ENCODE data around the gene SMIM35. TPM values are rescaled to one million over a fixed set of nuclear protein-coding genes. Genes with fewer than 3 reads are reported as not detected.

Gene SMIM35
- total and polyA plus RNA-seq, 2 donors (not counting 3 experiments of a cell fraction or from before 2014, with no cell fraction given): not detected

DNA sequence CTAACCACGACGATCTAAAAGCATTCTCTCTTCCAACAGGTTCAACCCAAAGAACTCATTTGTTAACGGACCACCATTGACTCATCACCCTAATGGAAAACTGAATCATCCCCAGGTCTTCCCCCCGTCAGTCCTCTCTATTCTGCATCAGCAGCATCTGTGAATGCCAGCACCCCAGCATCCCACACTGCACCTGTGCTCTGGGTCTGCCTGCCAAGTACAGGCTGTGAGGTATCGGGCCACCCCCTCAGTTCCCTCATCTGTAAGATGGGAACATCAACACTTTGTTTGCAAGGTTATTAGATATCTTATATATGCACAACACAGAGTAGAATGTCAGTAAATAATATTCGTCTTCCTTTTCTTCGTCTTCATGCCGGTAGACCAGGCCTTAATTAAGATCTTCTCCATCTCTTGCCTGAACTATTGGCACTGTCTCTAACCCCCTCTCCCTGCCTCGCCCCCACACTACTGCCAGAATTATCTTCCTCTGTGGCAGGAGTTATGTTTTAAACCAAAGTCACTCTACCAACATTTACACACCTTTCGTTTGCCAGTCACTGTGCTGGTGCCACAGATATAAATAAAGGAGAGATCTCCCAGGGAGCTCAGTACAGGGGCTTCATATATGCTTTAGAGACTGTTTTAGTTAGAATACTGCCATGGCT, 17.7 kb downstream of the SMIM35 start:
- Histone ChIP-seq H3K27ac (ENCODE audit: insufficient read depth, low read depth, low read length) (no peak overlapping the region), H3K9ac (replicated peaks; ENCODE audit: extremely low read depth, insufficient read depth, low read length) (no peak overlapping the region), H3K79me2 (ENCODE audit: control insufficient read depth, insufficient read depth, low read length) (no peaks in the 10 kb centered on the region), H3K4me2 (ENCODE audit: insufficient read depth, low read length) (no peak overlapping the region), H4K20me1 (replicated peaks; ENCODE audit: control insufficient read depth, extremely low read depth, insufficient read depth, low read length) (no peaks in the 10 kb centered on the region), H3K27me3 (ENCODE audit: control insufficient read depth in 2 of 2, insufficient read depth in 2 of 2, low read length in 2 of 2) (no peaks in the 10 kb centered on the region), H3K36me3 (ENCODE audit: control insufficient read depth in 2 of 2, extremely low read depth in 1 of 2, insufficient read depth in 2 of 2, low read length in 2 of 2) (no peaks in the 10 kb centered on the region), H3K4me3 (replicated peaks in 1 of 3; ENCODE audit: insufficient read depth in 1 of 3, low read depth in 1 of 3, low read length in 3 of 3) (no peak overlapping the region), H2AFZ (ENCODE audit: low read depth, low read length) (no peak overlapping the region), H3K4me1 (ENCODE audit: control insufficient read depth, extremely low read depth, insufficient read depth, low read length) (no peaks in the 10 kb centered on the region), H3K9me3 (replicated peaks; ENCODE audit: control insufficient read depth, insufficient read depth, low read length) (no peaks in the 10 kb centered on the region), H3K9me1 (replicated peaks; ENCODE audit: control insufficient read depth, extremely low read depth, insufficient read depth, low read length) (no peaks in the 10 kb centered on the region)
- intact Hi-C loops (cut with micrococcal nuclease): loop anchor here (10.0 kb wide), 1 partner anchor 64 kb away; no protein-coding TSS in a partner anchor
- TF ChIP-seq GATA2 (IDR thresholded peaks at IDR 0.05; ENCODE audit: insufficient read depth, insufficient read length, low read depth, low read length): no peak
- dilution Hi-C loops (cut with MboI; ENCODE audit: extremely low pct_ligation_motif_present, low sequenced_read_pairs): no loop called here
- POLR2A ChIA-PET: no interaction called here
- no TSS peak for BruUV-seq (replicated peaks)
- DNase-seq (ENCODE audit: low read depth, low spot score): no peak
- CTCF ChIA-PET: no interaction called here
- no peak for FAIRE-seq

DNA sequence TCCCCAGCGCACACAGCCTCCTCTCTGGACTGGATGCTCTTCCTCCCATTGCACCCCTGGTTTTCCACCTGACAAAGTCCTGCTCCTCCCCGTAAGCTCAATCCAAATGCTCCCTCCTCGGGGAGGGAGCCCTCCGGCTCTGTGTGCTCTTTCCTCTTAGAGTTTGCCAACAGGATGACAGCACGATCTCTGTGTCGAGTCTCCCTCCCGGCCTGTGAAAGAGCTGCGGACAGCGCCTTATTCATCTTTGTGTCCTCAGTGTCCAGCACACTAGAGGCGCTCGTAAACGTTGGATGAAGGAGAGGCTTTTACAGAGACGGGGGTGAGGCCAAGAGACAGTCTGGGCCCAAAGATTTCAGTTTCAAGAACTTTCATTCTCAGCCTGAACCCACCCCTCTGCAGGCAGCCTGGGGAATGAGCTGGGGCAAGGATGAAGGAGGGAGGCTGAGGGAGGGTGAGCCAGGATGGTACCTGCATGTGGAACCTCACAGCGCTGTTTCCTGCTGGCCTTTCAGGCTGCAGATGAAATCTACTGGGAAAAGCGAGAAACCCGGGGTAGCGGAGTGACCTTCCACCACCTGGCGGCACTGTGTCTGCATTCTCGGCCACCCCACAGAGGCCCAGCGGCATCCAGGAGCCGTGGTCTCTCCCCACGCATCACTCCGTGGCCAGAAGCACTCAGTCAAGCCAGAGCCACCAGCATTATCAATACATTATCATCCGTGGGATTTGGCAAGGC, 18.4 kb downstream of the SMIM35 start:
- no peak for DNase-seq (ENCODE audit: low read depth, low spot score)
- intact Hi-C loops (cut with micrococcal nuclease) (loop anchor here (10.0 kb wide), 1 partner anchor 64 kb away; no protein-coding TSS in a partner anchor), dilution Hi-C loops (cut with MboI; ENCODE audit: extremely low pct_ligation_motif_present, low sequenced_read_pairs) (no loop called here)
- no peak overlapping the region for H3K27ac ChIP-seq (ENCODE audit: insufficient read depth, low read depth, low read length)
- H3K9me3 ChIP-seq (replicated peaks; ENCODE audit: control insufficient read depth, insufficient read depth, low read length): no peaks in the 10 kb centered on the region
- ChIA-PET CTCF (interaction anchor here (0.8 kb wide), 1 partner anchor 15 kb away, joined by 3 read pairs; no protein-coding TSS in a partner anchor), POLR2A (no interaction called here)
- no peaks in the 10 kb centered on the region for H3K27me3 ChIP-seq (ENCODE audit: control insufficient read depth in 2 of 2, insufficient read depth in 2 of 2, low read length in 2 of 2)
- no peaks in the 10 kb centered on the region for H3K79me2 ChIP-seq (ENCODE audit: control insufficient read depth, insufficient read depth, low read length)
- H2AFZ ChIP-seq (ENCODE audit: low read depth, low read length): no peak overlapping the region
- H3K36me3 ChIP-seq (ENCODE audit: control insufficient read depth in 2 of 2, extremely low read depth in 1 of 2, insufficient read depth in 2 of 2, low read length in 2 of 2): no peaks in the 10 kb centered on the region
- H3K4me3 ChIP-seq (replicated peaks in 1 of 3; ENCODE audit: insufficient read depth in 1 of 3, low read depth in 1 of 3, low read length in 3 of 3): no peak overlapping the region
- H3K9ac ChIP-seq (replicated peaks; ENCODE audit: extremely low read depth, insufficient read depth, low read length): no peak overlapping the region
- H4K20me1 ChIP-seq (replicated peaks; ENCODE audit: control insufficient read depth, extremely low read depth, insufficient read depth, low read length): no peaks in the 10 kb centered on the region
- no peak overlapping the region for H3K4me2 ChIP-seq (ENCODE audit: insufficient read depth, low read length)
- H3K9me1 ChIP-seq (replicated peaks; ENCODE audit: control insufficient read depth, extremely low read depth, insufficient read depth, low read length): no peaks in the 10 kb centered on the region
- BruUV-seq (replicated peaks): no TSS peak
- TF ChIP-seq GATA2 (IDR thresholded peaks at IDR 0.05; ENCODE audit: insufficient read depth, insufficient read length, low read depth, low read length): no peak
- TF ChIP-seq MYC (IDR thresholded peaks at IDR 0.05; ENCODE audit: low read depth, low read length): no peak
- TF ChIP-seq POLR2AphosphoS5 (IDR thresholded peaks at IDR 0.05; ENCODE audit: insufficient read depth, low read depth, low read length): no peak
- TF ChIP-seq, protein P1, sequence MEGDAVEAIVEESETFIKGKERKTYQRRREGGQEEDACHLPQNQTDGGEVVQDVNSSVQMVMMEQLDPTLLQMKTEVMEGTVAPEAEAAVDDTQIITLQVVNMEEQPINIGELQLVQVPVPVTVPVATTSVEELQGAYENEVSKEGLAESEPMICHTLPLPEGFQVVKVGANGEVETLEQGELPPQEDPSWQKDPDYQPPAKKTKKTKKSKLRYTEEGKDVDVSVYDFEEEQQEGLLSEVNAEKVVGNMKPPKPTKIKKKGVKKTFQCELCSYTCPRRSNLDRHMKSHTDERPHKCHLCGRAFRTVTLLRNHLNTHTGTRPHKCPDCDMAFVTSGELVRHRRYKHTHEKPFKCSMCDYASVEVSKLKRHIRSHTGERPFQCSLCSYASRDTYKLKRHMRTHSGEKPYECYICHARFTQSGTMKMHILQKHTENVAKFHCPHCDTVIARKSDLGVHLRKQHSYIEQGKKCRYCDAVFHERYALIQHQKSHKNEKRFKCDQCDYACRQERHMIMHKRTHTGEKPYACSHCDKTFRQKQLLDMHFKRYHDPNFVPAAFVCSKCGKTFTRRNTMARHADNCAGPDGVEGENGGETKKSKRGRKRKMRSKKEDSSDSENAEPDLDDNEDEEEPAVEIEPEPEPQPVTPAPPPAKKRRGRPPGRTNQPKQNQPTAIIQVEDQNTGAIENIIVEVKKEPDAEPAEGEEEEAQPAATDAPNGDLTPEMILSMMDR (IDR thresholded peaks at IDR 0.05; ENCODE audit: extremely low read depth in 1 of 2, insufficient read depth in 1 of 2, low read depth in 1 of 2, low read length in 2 of 2): no peak
- TF ChIP-seq POLR2A (IDR thresholded peaks at IDR 0.05; ENCODE audit: low read depth, low read length): no peak
- no peak for TF ChIP-seq FOS (IDR thresholded peaks at IDR 0.05; ENCODE audit: borderline replicate concordance, insufficient read depth, low read length)
- no peak for TF ChIP-seq JUN (IDR thresholded peaks at IDR 0.05; ENCODE audit: borderline replicate concordance, insufficient read depth, insufficient read length, low read depth)
- TF ChIP-seq EZH2 (IDR thresholded peaks at IDR 0.05; ENCODE audit: borderline replicate concordance, low read depth, low read length, severe bottlenecking): no peak
- no peak for TF ChIP-seq MAX (IDR thresholded peaks at IDR 0.05; ENCODE audit: insufficient read depth, insufficient read length)
- no peak for FAIRE-seq
- H3K4me1 ChIP-seq (ENCODE audit: control insufficient read depth, extremely low read depth, insufficient read depth, low read length): no peaks in the 10 kb centered on the region

Data from endothelial cell of umbilical vein (primary cell).